ENCODE results near the gene OTOG.
A peak's percentile ranks its signal among the peaks of the same experiment; 100 is the strongest.

OTOG gene

DNA sequence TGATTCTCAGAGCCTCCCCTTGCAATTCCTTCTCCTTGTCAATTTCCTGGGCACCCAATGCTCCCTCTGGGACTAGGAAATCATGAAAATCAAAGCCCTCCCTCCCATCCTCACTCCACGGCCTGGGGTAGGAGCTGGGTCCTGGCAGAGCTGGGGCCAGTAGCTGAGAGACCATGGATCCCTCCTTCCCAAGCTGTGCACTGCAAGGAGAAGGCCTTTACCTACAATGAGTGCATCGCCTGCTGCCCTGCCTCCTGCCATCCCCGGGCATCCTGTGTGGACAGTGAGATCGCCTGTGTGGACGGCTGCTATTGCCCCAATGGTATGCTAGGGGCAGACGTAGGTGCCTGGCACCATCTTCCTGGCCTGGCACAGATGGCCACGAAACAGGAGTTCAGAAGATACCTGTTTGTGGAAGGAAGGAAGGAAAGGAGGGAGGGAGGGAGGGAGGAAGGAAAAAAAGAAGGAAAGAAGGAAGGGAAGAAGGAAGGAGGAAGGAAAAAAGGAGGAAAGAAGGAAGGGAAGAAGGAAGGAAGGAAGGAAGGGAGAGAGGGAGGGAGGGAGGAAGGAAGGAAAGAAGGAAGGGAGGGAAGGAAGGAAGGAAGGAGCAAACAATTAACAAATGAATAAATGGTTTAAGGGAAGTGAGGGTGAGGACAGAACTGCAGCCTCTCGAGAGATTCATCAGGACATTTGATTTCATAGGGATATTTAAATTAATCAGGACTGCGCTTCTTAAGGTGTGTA lies 12.5 kb downstream of the OTOG start:
- TF ChIP-seq, protein P1, sequence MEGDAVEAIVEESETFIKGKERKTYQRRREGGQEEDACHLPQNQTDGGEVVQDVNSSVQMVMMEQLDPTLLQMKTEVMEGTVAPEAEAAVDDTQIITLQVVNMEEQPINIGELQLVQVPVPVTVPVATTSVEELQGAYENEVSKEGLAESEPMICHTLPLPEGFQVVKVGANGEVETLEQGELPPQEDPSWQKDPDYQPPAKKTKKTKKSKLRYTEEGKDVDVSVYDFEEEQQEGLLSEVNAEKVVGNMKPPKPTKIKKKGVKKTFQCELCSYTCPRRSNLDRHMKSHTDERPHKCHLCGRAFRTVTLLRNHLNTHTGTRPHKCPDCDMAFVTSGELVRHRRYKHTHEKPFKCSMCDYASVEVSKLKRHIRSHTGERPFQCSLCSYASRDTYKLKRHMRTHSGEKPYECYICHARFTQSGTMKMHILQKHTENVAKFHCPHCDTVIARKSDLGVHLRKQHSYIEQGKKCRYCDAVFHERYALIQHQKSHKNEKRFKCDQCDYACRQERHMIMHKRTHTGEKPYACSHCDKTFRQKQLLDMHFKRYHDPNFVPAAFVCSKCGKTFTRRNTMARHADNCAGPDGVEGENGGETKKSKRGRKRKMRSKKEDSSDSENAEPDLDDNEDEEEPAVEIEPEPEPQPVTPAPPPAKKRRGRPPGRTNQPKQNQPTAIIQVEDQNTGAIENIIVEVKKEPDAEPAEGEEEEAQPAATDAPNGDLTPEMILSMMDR (conservative IDR thresholded peaks at IDR 0.05; ENCODE audit: low read depth, low read length) = no peak
- DNase-seq (ENCODE audit: low read depth) = no peak
- no peak overlapping the region for H3K4me3 ChIP-seq (ENCODE audit: low read length)

DNA sequence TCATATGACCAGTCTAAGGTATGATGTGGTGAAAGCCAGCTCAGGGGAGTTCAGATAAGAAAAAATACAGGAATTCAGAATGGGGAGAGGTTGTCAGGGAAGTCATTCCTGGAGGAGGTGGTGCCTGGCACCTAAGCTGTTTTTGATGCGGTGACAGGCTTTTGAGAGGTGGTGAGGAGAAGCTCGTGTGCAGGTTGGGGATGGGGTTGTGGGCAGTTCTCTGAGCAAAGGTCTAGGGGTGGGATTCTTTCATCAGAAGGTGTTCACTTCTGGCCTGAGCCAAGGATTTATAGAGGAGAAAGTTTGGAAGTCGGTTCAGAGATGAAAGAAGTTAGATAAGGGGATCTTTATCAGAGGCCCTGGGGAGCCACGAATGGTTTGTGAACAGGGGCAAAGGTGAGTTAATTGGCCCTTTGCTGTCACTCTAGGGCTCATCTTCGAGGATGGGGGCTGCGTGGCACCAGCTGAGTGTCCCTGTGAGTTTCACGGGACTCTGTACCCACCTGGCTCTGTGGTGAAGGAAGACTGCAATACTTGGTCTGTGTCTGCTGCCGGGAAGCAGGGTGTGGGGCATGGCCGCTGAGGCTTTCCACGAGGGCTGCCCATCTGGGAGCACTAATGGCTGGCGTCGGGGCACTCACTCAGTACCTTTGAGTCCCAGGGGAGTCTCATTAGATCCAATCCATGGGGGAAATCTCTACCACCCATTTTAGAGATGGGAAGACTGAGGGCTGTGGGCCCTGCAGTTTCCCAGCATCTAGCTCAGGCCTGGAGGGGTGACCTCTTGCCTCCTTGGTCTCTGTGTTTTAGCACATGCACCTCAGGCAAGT lies 13.4 kb downstream of the OTOG start:
- no peak overlapping the region for H3K4me3 ChIP-seq (ENCODE audit: low read length)
- DNase-seq (ENCODE audit: low read depth) = peak; percentile 17
- TF ChIP-seq, protein P1 (conservative IDR thresholded peaks at IDR 0.05; ENCODE audit: low read depth, low read length) = no peak

DNA sequence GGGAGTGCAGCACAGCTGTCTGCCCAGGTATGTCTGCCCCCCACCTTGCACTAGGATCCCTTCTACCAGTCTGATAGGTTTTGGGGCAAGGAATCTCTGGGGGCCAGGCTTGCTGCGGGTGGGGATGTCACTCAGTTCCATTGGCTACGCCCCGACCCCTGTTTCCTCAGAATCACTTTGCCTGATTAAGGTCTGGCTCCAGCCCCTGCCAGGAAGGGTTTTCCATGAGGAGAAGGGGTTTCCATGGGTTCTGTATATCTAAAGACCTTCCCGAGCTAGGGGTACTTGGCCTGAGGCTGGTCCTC lies 14.0 kb downstream of the OTOG start:
- TF ChIP-seq, protein P1 (conservative IDR thresholded peaks at IDR 0.05; ENCODE audit: low read depth, low read length) = no peak
- no peak overlapping the region for H3K4me3 ChIP-seq (ENCODE audit: low read length)
- no peak for DNase-seq (ENCODE audit: low read depth)

DNA sequence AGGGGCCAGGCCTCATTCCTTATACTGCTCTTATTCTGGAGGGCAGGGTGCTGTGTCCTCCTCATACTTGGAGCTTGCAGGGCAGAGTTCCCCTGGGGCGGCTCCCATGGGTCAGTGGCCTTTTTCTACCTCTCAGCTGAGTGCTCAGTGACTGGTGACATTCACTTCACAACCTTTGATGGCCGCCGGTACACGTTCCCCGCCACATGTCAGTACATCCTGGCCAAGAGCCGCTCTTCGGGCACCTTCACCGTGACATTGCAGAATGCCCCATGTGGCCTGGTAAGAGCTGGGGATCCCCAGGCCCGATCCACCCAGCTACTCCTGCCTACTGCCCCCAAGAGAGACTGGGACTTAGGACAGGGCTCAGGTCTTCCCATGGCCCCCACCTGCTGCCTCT lies 14.5 kb downstream of the OTOG start:
- TF ChIP-seq, protein P1 (conservative IDR thresholded peaks at IDR 0.05; ENCODE audit: low read depth, low read length) = no peak
- DNase-seq (ENCODE audit: low read depth) = no peak
- no peak overlapping the region for H3K4me3 ChIP-seq (ENCODE audit: low read length)

DNA sequence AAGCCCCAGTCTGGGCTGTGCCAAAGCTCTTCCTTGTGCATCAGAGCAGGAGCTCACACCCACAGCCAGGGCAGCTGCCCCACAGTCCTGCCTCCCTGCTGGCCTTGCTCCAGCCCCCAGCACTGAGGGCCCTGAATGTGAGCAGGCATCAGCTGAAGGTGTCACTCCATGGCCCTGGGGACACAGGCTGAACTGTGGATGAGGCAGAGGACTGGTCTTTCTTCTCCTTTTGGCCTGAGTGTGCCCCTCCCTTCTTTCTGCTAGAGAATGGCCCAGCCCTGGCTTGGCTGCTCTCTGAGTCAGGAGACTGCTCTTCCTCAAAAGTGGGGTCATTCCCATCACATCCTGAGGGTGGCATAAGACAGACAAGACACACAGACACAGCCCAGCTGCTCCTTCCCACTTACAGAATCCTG lies 16.2 kb downstream of the OTOG start:
- DNase-seq (ENCODE audit: low read depth) = no peak
- no peak overlapping the region for H3K4me3 ChIP-seq (ENCODE audit: low read length)
- TF ChIP-seq, protein P1 (conservative IDR thresholded peaks at IDR 0.05; ENCODE audit: low read depth, low read length) = no peak

DNA sequence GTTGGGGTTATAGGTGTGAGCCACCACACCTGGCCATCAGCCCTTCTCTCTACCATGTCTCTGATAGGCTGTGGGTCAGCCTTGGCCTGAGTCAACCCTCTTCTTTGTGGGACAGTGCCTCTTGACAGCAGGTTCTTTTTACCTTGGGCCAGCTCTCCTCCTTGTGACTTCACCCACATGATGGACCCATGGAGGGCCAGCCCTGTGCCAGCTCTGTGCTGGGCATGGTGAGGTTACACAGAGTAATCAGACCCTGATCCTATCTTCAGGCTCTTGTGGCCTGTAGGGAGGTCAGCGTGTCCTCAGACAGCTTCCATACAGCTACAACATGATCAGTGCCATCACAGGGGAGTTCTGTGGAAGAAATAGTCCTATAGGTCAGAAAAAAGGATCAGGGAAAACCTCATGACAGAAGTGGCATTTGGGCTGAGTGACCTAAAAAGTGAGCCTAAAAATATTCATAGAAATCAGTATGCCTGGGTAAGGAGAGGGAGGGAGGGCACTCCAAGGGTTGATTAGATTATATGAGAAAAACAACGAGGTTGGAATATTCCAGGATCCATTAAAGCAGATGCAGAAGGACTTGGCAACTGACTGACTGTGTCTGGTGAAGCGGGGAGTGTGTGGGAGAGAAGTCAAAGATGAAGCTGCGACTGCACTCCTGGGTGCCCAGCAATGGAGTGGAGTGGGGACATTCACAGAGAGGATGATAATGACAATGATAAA lies 17.1 kb downstream of the OTOG start:
- no peak overlapping the region for H3K4me3 ChIP-seq (ENCODE audit: low read length)
- DNase-seq (ENCODE audit: low read depth) = no peak
- TF ChIP-seq, protein P1 (conservative IDR thresholded peaks at IDR 0.05; ENCODE audit: low read depth, low read length) = no peak

Data from retinal pigment epithelial cell (primary cell).